GM18909 (cell line): Measurements from ENCODE around the gene PLEKHG2.
A peak's percentile ranks its signal among the peaks of the same experiment; 100 is the strongest.
"Not testable (repeated sequence)": the region's sequence is repeated elsewhere in the genome, so short reads cannot be mapped to it uniquely, and the experiment has no call there.

Experiments
- ATAC-seq: cut with Tn5 transposase; IDR thresholded peaks from one replicate; pipeline ENCODE4 v1.9.1; 2021; ENCODE audit warnings: mild to moderate bottlenecking; ENCODE audit not compliant: unreplicated experiment, poor library complexity

PLEKHG2 gene

DNA sequence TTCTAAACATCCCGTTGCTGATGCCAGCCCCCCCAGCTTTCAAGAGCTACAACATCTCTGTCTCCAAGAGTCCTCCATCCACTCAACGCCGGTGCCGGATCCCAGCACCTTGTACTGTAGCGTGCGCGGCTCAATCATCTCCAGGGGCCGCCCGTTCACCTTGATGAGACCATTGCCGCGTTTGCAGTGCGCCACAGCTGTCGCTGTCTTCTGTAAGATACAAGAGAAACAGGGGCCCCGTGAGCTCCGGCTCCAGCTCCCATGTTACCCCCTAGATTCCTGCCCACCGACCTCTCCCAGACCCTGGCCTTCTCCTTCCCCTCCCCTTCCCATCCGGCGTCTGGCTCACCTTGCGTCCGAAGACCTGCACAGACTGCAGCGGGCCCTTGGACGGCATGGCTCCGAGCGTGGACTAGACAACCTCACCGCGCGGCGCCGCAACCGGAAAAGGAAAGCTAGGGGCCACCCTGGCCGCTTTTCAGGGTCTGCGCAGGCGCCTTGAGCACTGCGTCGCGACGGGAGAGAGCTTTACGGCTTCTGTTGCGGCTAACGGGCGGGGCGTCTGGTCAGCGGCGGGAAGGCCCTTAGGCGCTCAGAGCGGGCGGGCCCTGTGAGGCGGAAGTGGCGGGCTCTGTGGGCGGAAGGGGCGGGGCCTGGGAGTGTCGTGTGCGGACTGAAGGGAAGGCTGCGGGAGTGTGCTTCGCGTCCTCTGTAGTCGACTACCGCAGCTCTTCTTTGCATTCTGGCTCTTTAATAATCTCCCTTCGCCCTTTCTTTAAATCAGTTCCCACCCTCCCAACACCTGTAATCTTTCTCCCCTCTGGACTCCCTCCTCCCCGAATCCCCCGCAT, 23.3 kb downstream of the PLEKHG2 start, which contains the start of gene RPS16:
RPS16 (minus strand) TSS at position 451 of the 851 bp plus-strand sequence; CDS start at position 397, 54 bp downstream.
- peak; percentile 84 for ATAC-seq

DNA sequence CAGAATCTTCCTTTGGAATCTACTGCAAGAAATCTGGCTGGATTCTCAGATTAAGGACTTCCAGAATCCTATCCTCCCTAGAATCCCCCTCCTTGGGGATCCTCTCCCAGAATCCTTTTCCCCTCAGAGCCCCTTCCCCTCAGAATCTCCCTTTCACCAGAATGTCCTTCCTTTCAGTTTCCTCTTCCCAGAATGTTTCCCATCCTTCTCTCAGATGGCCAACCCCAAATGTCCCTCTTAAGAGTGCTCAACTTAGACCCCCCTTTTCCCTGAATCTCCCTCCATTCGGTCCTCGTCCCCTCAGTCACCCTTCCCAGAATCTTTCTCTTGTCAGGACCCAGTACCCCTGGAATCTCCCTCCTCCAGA, 23.9 kb downstream of the PLEKHG2 start:
- no peak for ATAC-seq

DNA sequence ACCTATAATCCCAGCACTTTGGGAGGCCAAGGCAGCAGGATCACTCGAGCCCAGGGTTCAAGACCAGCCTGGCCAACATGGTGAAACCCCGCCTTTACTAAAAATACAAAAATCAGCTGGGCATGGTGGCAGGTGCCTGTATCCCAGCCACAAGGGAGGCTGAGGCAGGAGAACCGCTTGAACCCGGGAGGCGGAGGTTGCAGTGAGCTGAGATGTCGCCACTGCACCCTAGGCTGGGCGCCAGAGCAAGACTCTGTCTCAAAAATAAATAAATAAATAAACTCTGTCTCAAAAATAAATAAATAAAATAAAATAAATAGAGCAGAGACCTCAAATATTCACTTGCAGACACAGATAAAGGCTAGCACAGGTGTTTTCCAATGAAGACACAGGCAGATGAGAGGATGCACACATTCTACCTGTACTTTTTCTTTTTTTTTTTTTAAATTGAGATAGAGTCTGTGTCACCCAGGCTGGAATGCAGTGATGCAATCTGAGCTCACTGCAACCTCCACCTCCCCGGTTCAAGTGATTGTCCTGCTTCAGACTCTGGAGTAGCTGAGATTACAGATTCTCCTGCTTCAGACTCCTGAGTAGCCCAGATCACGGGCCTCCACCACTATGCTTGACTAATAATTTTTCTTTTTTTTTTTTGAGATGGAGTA, 25.9 kb downstream of the PLEKHG2 start:
- no peak for ATAC-seq

DNA sequence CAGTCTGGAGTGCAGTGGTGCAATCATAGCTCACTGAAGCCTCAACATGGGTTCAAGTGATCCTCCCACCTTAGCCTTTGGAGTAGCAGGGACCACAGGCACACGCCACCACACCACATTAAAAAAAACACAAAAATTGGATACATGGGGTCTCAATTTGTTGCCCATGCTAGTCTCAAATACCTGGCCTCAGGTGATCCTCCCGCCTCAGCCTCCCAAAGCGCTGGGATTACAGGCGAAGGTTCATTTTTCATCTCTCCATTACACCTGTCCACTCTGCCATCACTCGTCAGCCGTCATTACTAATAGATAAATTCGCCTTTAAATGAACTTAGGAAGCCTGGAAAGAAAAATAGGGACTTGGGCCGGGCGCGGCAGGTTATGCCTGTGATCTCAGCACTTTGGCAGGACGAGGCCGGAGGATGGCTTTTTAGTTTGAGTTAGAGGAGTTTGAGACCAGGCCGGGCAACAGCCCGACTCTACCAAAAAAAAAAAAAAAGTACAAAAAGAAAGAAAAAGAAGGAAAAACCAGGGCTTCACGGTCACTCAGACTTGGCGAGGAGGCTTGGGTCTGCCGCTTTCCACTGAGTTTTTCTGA, 32.2 kb downstream of the PLEKHG2 start:
- ATAC-seq: no peak

DNA sequence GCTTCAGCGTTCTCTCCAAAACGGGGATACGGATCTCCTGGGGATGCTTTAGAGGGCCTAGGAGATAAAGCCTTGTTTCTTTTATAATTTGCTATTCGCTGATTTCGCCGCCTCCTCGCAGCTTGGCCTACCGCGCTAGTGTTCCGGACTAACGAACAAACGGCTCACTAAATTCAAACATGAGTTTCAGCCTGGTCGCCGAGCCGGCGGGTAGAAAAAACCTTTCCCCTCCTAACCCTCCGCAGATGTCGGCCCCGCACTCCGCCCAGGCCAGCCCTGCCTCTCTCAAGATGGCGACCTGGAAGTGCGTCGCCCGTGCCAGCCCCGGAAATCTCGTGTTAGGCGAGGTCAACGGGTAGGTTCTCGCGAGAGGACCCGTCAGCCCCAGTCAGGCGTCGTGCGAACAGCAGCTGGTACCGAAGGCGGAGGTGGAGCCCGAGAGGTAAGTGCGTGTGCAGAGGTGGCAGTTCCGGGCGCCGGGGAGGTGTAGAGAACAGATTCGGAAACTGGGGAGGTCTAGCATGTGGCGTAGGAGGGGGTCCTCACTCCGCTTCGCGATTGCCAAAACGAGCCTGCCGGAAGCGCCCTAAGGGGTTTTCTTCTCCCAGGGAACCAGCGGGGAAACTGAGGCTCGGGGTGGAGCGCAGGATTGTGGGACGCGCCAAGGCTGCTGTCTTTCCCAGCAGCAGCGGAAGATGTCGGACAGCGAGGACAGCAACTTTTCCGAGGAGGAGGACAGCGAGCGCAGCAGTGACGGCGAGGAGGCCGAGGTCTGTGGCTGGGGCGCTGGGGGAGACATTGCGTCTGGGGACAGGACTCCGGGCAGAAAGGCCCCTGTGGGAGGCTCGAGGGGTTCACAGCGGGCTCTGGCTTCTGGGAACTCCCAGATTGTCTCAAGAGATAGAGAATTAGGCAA, 33.0 kb downstream of the PLEKHG2 start, which contains the start of gene SUPT5H:
SUPT5H (plus strand) TSS at position 387 of the 916 bp plus-strand sequence; CDS start at position 696, 309 bp downstream.
- peak; percentile 83 for ATAC-seq

DNA sequence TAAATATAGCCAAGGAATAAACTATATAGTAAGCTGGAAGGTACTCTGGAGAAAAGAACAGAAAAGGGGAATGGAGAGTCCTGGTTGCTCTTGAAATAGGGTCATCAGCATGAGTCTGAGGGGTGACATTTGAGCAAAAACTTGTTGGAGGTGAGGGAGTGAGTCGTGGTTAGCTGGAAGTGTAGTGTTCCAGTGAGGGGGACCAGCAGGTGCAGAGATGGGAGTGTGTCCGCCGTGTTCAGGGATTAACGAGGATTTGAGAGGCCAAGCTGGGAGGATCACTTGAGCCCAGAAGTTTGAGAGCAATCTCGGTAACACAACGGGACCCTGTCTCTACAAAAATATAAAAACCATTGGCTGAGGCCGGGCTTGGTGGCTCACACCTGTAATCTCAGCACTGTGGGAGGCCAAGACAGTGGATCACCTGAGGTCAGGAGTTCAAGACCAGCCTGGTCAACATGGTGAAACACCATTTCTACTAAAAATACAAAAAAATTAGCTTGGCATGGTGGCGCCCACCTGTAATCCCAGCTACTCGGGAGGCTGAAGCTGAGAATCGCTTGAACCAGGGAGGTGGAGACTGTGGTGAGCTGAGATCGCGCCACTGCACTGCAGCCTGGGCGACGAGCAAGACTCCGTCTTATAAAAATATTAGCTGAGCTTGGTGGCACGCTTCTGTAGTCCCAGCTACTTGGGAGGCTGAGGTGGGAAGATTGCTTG, 34.1 kb downstream of the PLEKHG2 start:
- no peak for ATAC-seq

DNA sequence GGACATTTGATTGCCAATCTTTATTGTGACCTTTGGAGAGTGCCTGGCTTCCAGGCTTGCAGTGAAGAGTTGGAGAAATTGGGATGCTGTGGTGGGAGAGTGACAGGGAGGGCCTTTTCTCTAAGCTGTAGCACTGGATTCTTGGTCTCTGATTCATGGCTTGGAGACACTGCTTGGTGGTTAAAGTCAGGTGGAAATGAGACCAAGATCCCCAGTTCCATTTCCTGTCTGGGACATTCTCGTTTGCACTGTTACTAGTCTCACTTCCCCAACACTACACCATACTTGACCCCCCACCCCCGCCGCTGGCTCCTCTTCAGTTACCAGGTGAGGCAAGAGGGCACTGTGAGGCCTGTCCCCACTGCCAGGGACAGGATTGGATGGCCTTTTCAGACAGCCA, 35.8 kb downstream of the PLEKHG2 start:
- ATAC-seq: no peak

DNA sequence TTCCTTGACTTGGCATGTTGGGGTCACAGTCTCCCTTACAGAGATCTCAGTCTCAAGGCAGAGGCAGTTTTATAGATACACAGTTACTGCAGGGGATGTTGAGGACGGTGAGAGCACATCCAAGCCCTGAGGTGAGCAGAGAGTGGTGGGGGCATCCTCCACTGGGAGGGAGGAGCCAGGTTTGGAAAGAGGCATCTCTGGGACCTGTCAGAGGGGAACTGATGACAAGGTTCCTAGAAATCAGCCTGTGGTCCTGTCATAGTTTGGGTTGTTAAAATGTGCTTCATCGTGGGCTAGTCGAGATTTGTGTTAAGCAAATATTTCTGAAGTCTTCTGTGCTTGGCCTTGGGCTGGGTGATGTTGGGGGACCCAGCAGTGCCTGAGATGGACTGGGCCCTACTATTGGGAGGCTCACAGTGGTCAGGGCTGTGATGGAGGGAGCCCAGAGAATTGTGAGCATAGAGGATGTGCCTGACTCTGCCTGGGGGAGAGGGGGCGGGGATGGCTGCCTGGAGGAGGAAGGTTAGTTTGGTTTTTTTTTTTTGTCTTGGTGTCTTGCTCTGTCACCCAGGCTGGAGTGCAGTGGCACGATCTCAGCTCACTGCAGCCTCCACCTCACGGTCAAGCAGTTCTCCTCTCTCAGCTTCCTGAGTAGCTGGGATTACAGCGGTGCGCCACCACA, 36.8 kb downstream of the PLEKHG2 start:
- ATAC-seq: no peak

DNA sequence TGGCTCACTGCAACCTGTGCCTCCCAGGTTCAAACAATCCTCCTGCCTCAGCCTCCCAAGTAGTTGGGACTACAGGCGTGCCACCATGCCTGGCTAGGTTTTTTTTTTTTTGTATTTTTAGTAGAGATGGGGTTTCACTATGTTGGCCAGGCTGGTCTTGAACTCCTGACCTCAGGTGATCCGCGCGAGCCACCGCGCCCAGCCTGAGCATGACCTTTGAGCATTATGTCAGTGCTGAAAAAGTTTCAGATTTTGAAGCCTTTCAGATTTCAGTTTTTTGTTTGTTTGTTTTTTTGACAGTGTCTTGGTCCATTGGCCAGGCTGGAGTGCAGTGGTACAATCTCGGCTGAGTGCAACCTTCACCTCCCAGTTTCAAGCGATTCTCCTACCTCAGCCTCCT, 38.8 kb downstream of the PLEKHG2 start:
- ATAC-seq: not testable (repeated sequence)

DNA sequence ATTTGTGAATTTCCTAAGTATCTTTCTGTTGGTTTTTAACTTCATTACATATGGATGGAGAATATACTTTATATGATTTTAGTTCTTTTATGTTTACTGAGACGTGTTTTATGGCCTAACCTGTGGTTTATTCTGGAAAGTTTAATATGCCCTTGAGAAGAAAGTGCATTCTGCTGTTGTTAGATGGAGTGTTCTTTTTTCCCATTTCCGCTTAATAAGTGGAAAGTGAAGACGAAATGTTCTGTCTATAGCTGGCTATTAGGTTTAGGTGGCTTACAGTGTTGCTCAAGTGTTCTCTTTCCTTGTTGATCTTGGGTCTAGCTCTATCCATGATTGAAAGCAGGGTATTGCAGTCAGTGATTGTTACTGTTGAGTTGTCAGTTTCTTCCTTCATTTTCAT, 50.9 kb downstream of the PLEKHG2 start:
- ATAC-seq: no peak

DNA sequence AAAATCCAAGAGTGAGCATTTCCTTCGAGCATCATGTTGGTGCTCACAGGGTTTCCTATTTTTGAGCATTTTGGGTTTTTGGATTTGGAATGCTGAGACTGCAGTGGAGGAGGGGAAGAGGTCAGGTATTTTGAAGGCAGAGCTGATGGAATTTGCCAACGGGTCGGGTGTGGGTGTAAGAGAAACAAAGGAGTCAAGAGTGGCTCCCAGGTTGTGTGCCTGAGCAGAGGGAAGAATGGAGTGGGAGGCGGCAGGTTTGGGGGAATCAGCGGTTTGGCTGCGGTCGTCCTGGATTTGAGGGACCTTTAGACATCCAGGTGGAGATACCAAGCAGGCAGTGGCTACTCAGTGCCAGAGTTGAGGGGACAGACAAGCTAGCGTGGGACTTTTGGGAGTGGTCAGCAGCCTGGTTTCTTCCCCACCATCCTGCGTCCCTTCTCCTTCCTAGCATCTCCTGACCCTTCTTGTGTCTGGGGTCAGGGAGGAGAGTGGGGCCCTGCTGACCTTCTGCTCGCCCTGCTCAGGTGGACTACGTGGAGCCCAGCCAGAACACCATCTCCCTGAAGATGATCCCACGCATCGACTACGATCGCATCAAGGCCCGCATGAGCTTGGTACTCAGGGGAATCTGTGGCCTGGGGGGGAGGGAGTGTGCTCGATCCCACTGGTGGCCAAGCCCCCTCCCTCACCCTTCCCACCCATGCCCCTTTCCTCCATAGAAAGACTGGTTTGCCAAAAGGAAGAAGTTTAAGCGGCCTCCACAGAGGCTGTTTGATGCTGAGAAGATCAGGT, 53.7 kb downstream of the PLEKHG2 start:
- ATAC-seq: no peak

DNA sequence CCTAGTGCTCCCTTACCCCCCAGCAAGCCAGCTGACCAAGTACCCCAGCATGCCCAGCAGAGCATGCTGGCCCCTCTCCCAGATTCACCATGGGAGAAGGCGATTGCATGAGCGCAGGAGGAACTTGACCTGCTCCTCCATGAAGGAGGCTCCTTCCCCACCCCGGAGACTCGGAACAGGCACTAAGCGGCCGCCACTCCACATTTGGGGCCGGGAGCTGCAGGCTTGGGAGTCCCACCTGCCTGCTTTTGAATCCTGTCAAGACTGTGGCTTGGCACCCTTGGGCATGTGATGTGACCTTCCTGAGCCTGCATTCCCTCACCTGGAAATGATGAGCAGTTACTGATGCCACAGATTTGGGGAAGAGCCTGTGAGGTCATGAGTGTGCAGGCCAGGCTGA, 55.5 kb downstream of the PLEKHG2 start:
- ATAC-seq: no peak

DNA sequence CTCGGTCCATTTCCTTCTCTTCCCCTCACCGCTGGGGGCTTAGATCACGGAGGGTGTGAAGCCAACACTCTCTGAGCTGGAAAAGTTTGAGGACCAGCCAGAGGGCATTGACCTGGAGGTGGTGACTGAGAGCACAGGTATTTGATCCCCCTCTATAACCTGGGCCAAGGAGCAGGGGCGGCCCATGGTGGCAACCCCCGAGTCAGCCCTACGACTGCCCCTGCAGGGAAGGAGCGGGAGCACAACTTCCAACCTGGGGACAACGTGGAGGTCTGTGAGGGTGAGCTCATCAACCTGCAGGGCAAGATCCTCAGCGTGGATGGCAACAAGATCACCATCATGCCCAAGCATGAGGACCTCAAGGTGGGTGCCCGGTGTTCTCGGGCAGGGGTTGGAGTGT, 56.6 kb downstream of the PLEKHG2 start:
- no peak for ATAC-seq

DNA sequence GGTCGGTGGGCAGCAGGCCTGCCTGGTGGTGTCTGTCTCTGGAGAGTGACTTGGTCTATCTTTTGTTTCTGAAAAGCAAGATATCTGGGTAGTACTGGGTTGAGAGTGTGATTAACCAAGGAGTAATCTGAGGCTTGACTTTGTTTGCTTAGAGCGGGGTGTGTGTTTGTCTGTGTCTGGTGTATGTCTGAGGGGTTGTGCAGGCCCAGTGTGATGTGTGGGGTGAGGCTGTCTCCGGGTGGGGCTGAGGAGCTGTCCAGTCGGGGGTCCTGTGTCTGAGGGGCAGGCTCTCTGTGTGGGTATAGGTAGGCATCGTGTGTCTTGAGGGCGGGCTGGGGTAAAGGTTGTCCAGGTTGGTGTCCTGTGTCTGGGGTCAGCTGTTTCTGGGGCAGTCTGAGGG, 57.1 kb downstream of the PLEKHG2 start:
- no peak for ATAC-seq

DNA sequence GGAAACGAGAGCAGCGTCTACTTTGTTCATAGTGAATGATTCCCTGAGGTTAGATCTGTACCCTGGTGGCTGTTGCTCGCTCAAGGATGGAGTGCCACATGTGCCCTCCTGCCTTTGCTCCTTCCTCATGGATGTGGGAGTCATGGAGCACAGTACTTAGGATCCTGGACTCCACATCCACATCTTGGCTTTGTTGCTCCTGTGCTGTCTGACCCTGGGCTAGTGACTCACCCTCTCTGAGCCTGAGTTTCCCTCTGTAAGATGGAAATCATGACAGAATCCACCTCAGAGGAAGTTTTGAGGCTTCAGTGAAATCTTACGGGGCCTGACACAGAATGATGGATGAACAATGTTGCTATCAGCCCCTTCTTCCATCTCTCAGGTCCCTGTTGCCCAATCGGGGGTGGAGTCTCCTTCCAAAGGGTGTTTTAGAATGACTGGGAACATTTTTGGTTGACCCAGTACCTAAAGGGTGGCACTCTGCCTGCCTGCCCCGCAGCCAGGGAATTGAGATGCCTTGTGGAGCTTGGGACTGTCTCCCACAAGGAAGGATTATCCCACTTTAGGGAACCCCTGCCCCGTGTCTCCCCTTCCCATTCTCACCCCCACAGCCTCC, 58.4 kb downstream of the PLEKHG2 start:
- ATAC-seq: no peak

DNA sequence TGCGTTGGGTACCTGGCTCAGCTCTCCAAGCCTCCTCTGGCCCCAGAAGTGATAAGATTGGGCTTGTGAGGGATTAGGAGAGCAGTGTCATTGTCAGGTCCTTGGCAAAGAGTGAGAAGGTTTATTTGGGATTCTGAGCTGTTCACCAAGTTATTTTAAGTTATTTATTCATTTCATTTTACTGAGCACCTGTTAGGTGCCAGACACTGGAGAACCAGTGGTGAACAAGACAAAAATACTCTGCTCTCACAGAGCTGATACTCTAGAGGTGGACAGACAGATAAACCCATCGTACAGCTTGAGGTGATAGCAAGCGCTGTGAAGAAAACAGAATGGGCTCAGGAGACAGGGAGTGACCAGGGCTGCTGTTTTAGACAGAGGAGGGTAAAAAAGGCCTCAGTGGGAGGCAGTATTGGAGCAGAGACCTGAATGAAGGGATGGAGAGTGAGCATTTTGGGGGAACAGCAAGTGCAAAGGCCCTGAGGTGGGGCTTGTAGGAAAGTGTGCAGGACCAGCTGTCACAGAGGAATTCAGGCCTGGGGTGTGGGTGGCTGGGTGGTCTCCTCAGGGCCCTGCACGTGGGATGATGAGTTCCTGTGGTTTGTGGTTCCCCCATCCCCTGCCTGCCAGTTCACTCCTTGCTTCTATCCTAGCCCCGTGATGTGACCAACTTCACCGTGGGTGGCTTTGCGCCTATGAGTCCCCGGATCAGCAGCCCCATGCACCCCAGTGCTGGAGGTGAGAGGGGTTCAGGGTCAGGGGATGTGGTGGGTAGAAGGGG, 59.5 kb downstream of the PLEKHG2 start:
- ATAC-seq: no peak
